Activated CD8-positive, alpha-beta T cell treated with anti-CD3 and anti-CD28 coated beads for 36 hours (primary cell): ENCODE measurements around the gene PSEN1. TPM values are rescaled to one million over a fixed set of nuclear protein-coding genes. Genes with fewer than 3 reads are reported as not detected.

Source experiments
- ATAC-seq: fragments of 200-7000 bp; cut with Tn5 transposase; one replicate; pipeline ENCODE4 v1.10.0; 2021; ENCODE audit warnings: mild to moderate bottlenecking, moderate library complexity
- CTCF ChIA-PET: fragments of 350-600 bp; sonication (Branson Sonifier 250); formaldehyde crosslinking; loops from one replicate; lab custom pipeline; 2021; ENCODE audit warnings: antibody characterized with exemption; lab: Charles Lee
- POLR2A ChIA-PET: fragments of 350-600 bp; sonication (Branson Sonifier 250); formaldehyde crosslinking; loops from one replicate; lab custom pipeline; 2021; ENCODE audit warnings: antibody characterized with exemption; lab: Charles Lee
- DNase-seq: peaks from one replicate; pipeline ENCODE4 v3.0.0-alpha.2; 2020
- H3K27ac Mint-ChIP-seq: one replicate; pipeline ENCODE4 v1.8.0; 2021; ENCODE audit warnings: mild to moderate bottlenecking, mixed read lengths
- H3K27me3 Mint-ChIP-seq: one replicate; pipeline ENCODE4 v1.8.0; 2021; ENCODE audit warnings: mixed read lengths
- H3K36me3 Mint-ChIP-seq: one replicate; pipeline ENCODE4 v1.8.0; 2021; ENCODE audit warnings: low read depth, mixed read lengths
- H3K4me1 Mint-ChIP-seq: one replicate; pipeline ENCODE4 v1.8.0; 2021; ENCODE audit warnings: low read depth, mixed read lengths
- H3K4me3 Mint-ChIP-seq: one replicate; pipeline ENCODE4 v1.8.0; 2021; ENCODE audit warnings: mild to moderate bottlenecking, moderate library complexity, mixed read lengths
- H3K9me3 Mint-ChIP-seq: one replicate; pipeline ENCODE4 v1.8.0; 2021; ENCODE audit warnings: mixed read lengths
- CTCF ChIP-seq: fragments of 200-600 bp; IDR thresholded peaks from one replicate; pipeline ENCODE4 v1.8.0; 2022; ENCODE audit warnings: antibody characterized with exemption, mild to moderate bottlenecking
- intact Hi-C: fragments of 100-400 bp; cut with micrococcal nuclease; formaldehyde crosslinking; loops from one replicate; pipeline ENCODE4 v1.10.0; 2022
- total RNA-seq, 2 experiments: library from RNA; stranded (reverse); gene quantifications; one replicate each; pipeline ENCODE4 v1.2.3, GENCODE V29; 2021

Gene PSEN1
- total RNA-seq, 2 experiments from 2014 or later: 23.1 to 23.2 TPM

- ChIA-PET POLR2A (interaction anchor here (1.0 kb wide), 1 partner anchor 13 kb away, joined by 3 read pairs; no protein-coding TSS in a partner anchor), CTCF (no interaction called here)
- ATAC-seq (no peak), DNase-seq (no peak)
- Mint-ChIP-seq H3K27me3 (peaks cover 30% of the 10 kb centered on the region), H3K27ac (no peak overlapping the region), H3K4me1 (peaks cover 21% of the 10 kb centered on the region), H3K4me3 (peak overlapping the region; percentile 64), H3K9me3 (no peaks in the 10 kb centered on the region), H3K36me3 (no peaks in the 10 kb centered on the region)
- intact Hi-C loops: no loop called here
- no peak for TF ChIP-seq CTCF
Measured at GRCh38 chr14:73246387-73247150, 110.3 kb downstream of the PSEN1 start.

GRCh38 chr14:73248108-73248868 is 112.0 kb downstream of the PSEN1 start:
- Mint-ChIP-seq H3K27me3 (peaks cover 18% of the 10 kb centered on the region), H3K4me1 (peaks cover 17% of the 10 kb centered on the region), H3K27ac (no peak overlapping the region), H3K4me3 (no peak overlapping the region), H3K36me3 (no peaks in the 10 kb centered on the region), H3K9me3 (no peaks in the 10 kb centered on the region)
- no peak for TF ChIP-seq CTCF
- DNase-seq: peak; percentile 41
- intact Hi-C loops: no loop called here
- CTCF ChIA-PET: no interaction called here
- no peak for ATAC-seq
- POLR2A ChIA-PET: interaction anchor here (0.7 kb wide), 1 partner anchor 23 kb away, joined by 3 read pairs; no protein-coding TSS in a partner anchor

GRCh38 chr14:73249108-73249507 is 112.8 kb downstream of the PSEN1 start:
- ChIA-PET CTCF (no interaction called here), POLR2A (interaction anchor here (0.7 kb wide), 1 partner anchor 24 kb away, joined by 3 read pairs; no protein-coding TSS in a partner anchor)
- ATAC-seq (no peak), DNase-seq (no peak)
- Mint-ChIP-seq H3K27ac (no peak overlapping the region), H3K4me1 (peaks cover 17% of the 10 kb centered on the region), H3K4me3 (no peak overlapping the region), H3K36me3 (no peaks in the 10 kb centered on the region), H3K9me3 (no peaks in the 10 kb centered on the region), H3K27me3 (peaks cover 12% of the 10 kb centered on the region)
- intact Hi-C loops: no loop called here
- TF ChIP-seq CTCF: no peak

- peaks cover 17% of the 10 kb centered on the region for H3K4me1 Mint-ChIP-seq
- POLR2A ChIA-PET: no interaction called here
- DNase-seq: no peak
Measured at GRCh38 chr14:73249564-73250316, 113.4 kb downstream of the PSEN1 start.

More at GRCh38 chr14:73249564-73250316, 113.4 kb downstream of the PSEN1 start:
- CTCF ChIA-PET: no interaction called here
- no peak for TF ChIP-seq CTCF
- no peak for ATAC-seq
- Mint-ChIP-seq H3K27ac (no peak overlapping the region), H3K36me3 (no peaks in the 10 kb centered on the region), H3K9me3 (no peaks in the 10 kb centered on the region), H3K4me3 (no peak overlapping the region), H3K27me3 (peaks cover 7% of the 10 kb centered on the region)
- intact Hi-C loops: no loop called here
